AG04449 (cell line): ENCODE data around the gene RNF130.

Experiments used
- CTCF ChIA-PET: fragments of 350-600 bp; formaldehyde crosslinking; extraction: SDS; loops from one replicate; lab custom pipeline; 2021; ENCODE audit warnings: antibody characterized with exemption; lab: Yijun Ruan, JAX
- POLR2A ChIA-PET: fragments of 400-600, 350-600 bp; formaldehyde crosslinking; extraction: SDS; loops from one replicate; lab custom pipeline; 2020; ENCODE audit warnings: antibody characterized with exemption, inconsistent platforms; lab: Yijun Ruan, JAX
- DNase-seq: peaks from one replicate; pipeline ENCODE4 v3.0.0-alpha.2; 2010; ENCODE audit warnings: low read depth, low spot score
- H3K4me3 ChIP-seq: 2 replicates; pipeline ENCODE4 v1.5.1; 2011; ENCODE audit warnings: low read depth, mild to moderate bottlenecking, control low read depth, low read length
- TF ChIP-seq, protein P1 (sequence below): IDR thresholded peaks from one replicate; pipeline ENCODE4 v1.5.1; 2011; ENCODE audit warnings: mild to moderate bottlenecking, moderate library complexity, low read length, control low read depth, inconsistent platforms; ENCODE audit not compliant: insufficient read depth; ENCODE audit errors: missing control alignments

RNF130 gene

GRCh38 chr5:180098991-180099732, 27.6 kb upstream of the RNF130 start:
- no peak overlapping the region for H3K4me3 ChIP-seq
- no peak for DNase-seq
- ChIA-PET POLR2A (no interaction called here), CTCF (interaction anchor here (1.5 kb wide), 1 partner anchor 9 kb away, joined by 5 read pairs; no protein-coding TSS in a partner anchor)
- TF ChIP-seq, protein P1, sequence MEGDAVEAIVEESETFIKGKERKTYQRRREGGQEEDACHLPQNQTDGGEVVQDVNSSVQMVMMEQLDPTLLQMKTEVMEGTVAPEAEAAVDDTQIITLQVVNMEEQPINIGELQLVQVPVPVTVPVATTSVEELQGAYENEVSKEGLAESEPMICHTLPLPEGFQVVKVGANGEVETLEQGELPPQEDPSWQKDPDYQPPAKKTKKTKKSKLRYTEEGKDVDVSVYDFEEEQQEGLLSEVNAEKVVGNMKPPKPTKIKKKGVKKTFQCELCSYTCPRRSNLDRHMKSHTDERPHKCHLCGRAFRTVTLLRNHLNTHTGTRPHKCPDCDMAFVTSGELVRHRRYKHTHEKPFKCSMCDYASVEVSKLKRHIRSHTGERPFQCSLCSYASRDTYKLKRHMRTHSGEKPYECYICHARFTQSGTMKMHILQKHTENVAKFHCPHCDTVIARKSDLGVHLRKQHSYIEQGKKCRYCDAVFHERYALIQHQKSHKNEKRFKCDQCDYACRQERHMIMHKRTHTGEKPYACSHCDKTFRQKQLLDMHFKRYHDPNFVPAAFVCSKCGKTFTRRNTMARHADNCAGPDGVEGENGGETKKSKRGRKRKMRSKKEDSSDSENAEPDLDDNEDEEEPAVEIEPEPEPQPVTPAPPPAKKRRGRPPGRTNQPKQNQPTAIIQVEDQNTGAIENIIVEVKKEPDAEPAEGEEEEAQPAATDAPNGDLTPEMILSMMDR, result no peak

DNA sequence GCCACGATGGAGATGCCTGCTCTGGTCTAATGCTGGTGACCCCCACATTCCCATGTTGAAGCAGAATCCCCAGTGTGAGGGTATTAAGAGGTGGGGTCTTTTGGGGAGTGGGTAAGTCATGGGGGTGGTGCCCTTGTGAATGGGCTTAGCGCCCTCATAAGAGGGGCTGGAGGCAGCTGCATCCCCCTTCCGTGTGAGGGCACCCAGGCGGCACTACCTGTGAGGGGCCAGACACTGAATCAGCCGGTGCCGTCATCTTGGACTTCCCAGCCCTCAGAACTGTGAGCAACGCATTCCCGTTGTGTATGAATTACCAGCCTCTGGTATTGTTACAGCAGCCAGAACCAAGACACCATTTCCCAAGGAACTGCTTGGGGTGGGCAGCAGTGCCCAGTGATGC, 27.0 kb upstream of the RNF130 start:
- H3K4me3 ChIP-seq, result no peak overlapping the region
- ChIA-PET CTCF (interaction anchor here (1.5 kb wide), 1 partner anchor 8 kb away, joined by 5 read pairs; no protein-coding TSS in a partner anchor), POLR2A (no interaction called here)
- DNase-seq, result no peak
- TF ChIP-seq, protein P1, result no peak

- POLR2A ChIA-PET, result no interaction called here
- H3K4me3 ChIP-seq, result no peak overlapping the region
- TF ChIP-seq, protein P1, result no peak
- DNase-seq, result no peak
- CTCF ChIA-PET, result no interaction called here
Measured at GRCh38 chr5:180097926-180098325, 26.4 kb upstream of the RNF130 start.

GRCh38 chr5:180097163-180097894, 25.8 kb upstream of the RNF130 start:
- CTCF ChIA-PET, result no interaction called here
- POLR2A ChIA-PET, result no interaction called here
- no peak for DNase-seq
- TF ChIP-seq, protein P1, result no peak
- no peak overlapping the region for H3K4me3 ChIP-seq

- no peak overlapping the region for H3K4me3 ChIP-seq
- CTCF ChIA-PET, result no interaction called here
- DNase-seq, result no peak
- POLR2A ChIA-PET, result no interaction called here
- TF ChIP-seq, protein P1, result no peak
Measured at GRCh38 chr5:180096616-180097015, 25.1 kb upstream of the RNF130 start.

DNA sequence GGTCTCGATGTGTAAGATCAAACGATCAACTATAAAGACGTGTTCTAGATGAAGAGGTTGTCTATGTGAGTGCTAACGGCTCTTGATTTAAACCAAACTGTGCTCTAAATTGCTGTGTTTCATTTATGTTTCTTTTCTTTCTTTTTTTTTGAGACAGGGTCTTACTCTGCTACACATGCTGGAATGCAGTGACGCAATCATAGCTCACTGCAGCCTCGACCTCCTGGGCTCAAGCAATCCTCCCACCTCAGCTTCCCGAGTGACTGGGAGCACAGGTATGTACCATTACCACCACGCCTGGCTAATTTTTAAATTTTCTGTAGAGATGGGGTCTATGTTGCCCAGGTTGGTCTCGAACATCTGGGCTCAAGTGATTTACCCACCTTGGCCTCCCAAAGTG, 24.0 kb upstream of the RNF130 start:
- TF ChIP-seq, protein P1, result no peak
- no peak overlapping the region for H3K4me3 ChIP-seq
- POLR2A ChIA-PET, result no interaction called here
- CTCF ChIA-PET, result no interaction called here
- DNase-seq, result no peak
